GM18498 (cell line): ENCODE data around the gene PDE4A.
"Not testable (repeated sequence)": the region's sequence is repeated elsewhere in the genome, so short reads cannot be mapped to it uniquely, and the experiment has no call there.

Experiments used
- ATAC-seq: cut with Tn5 transposase; IDR thresholded peaks from one replicate; pipeline ENCODE4 v1.9.1; 2021; ENCODE audit warnings: mild to moderate bottlenecking, moderate library complexity; ENCODE audit not compliant: unreplicated experiment

The PDE4A gene

DNA sequence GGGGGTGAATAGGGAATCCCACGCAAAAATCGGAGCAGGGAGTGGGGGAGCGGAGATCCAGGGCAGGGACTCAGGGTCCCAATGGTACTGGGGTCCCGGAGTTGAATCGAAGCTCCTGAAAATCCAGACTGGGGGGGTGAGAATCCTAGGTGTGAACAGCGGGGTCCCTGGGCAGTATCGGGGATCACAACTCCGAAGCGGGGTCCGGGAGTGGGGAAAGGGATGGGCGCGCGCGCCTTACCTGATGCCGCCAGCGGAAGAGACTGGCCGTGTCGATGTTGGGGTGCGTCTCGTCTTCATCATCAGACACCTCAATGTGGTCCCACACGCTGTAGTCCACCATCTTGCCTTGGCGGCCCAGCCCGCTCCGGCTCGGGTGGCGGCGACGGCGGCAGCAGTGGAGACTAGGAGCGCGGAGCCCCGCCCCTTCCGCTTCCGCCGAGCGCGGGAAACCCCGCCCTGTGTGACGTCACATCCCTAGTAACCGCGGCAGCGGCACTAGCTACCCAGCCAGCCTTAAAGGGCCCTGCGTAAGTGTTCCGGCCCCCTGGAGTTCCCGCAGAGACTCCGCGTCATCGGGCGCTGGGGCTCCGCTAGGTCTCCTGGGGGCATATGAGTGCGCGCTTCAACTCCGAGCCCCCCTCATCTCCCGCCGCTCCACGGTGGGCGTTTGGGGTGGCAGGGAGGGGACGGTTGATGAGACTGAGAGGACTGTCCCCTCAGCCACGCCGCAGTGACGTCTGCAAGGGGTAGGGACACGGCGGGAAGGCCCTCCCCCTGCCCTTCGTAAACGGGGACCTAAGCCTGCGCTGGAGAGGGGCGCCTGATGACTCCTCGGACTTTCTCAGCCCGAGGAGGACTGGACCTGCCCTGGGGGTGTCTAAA, 17.0 kb upstream of the PDE4A start, which contains the start of gene CDC37:
CDC37 (minus strand) TSS at position 406 of the 885 bp plus-strand sequence; CDS start at position 343, 63 bp downstream.
- ATAC-seq: peak; percentile 81

DNA sequence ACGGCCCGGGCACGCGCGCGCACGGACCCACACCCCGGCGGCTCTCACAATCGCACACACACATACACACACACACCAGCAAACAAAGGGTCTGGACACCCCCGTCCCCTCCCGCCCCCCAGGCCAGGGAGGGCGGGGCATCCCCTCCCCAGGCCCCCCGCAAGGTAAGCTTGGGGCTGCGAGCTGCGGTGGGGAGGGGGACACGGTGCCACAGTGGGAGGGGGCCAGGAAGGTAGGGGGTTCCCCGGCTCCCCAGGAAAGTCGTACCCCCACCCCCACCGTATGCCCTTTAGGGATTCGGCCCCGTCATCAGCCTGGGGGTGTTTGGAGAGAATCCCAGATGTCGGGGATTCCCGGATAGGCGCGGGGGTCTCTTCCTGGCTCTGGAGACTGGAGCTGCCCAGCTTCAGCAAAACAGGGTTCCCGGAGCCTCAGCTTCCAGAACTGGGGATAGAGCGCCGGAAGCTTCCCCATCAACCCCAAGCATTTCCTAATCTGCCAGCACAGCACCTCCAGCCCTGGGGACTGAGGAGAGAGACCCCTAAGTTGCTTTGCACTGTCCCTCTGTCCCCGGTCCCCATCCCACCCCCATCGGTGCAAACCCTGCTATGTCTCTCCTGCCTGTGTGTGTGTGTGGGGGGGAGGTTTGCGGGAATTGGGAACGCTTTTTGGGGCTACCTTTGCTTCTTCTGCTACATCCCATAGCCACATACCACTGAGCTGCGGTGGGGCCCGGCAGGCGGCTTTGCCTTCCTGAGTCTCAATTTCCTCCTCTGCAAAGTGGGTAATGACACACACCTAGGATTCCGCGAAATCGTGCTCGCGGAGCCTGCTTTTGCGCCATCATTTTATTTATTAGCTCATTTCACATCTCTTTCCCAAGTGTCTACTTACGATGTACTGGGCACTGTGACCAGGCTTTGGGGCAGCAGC, 15.2 kb upstream of the PDE4A start:
- no peak for ATAC-seq

DNA sequence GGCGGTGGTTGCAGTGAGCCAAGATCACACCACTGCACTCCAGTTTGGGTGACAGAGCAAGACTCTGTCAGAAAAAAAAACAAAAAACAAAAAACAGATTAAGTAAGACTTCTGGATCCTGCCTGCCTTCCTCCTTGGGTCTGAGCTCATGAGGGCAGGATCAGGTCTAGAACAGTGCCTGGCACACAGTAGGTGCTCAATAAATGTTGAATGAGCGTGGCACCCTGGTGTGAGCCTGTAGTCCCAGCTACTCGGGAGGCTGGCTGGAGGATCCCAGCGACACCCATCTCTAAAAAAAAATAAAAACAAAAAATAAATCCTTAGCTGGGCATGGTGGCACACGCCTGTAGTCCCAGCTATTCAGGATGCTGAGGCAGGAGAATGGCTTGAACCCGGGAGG, 14.1 kb upstream of the PDE4A start:
- ATAC-seq: no peak

DNA sequence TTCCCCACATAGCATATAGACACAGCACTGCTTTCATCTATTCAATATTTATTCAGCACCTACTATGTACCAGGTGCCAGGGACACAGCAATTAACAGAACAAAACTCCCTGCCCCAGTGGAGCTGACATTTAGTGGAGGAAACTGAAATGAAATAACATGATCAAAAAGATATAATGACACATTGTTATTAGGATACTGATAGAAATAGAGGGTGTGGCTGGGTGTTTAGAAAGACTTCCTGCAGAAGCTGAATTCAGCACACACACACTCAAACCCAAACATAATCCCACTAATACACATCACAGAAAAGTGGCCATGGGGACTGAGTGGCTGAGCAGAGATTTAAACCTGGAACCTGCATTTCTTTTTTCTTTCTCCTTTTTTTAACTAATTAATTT, 13.2 kb upstream of the PDE4A start:
- no peak for ATAC-seq

DNA sequence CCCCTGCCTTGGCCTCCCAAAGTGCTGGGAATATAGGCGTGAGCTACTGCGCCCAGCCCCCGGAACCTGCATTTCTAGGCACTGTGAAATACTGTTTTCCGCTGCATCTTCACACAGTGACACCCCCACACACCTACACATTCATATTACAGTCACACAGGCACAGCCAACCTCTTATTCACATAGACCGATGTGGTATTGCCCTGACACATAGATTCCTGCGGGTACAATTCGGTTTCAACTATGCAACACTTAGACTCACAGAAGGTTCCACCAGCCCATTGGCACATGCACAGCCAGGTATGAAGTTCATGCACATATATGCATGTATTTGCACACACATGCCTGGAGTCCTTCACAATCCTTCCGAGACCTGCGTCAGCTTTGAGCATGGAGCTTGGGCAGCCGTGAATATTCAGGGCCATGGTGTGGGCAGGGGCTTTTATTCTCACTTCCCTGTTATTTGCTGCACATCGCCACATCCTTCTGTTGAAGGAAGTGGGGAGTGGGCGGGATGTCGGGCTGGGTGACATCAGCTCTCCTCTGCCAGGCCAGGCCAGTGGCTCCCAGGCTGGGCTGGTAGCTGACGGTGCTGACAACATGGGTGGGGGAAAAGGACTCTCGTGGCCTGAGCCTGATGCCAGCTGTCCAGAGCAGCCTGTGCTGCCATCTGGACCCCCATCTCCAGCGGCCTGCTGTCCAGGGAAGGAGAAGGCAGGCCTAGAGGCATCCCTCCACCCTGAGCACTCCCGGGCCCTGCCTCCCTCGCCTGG, 11.6 kb upstream of the PDE4A start:
- ATAC-seq: no peak

DNA sequence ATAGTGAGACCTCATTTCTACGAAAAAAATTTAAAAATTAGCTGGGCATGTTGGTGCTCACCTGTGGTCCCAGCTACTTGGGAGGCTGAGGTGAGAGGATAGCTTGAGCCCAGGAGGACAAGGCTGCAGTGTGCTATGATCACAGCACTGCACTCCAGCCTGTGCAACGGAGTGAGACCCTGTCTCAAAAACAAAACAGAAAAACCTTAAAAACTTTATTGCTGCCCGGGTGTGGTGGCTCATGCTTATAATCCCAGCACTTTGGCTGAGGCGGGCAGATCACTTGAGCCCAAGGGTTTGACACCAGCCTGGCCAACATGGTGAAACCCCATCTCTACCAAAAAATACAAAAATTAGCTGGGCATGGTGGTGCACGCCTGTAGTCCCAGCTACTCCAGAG, 9.1 kb upstream of the PDE4A start:
- ATAC-seq: not testable (repeated sequence)

DNA sequence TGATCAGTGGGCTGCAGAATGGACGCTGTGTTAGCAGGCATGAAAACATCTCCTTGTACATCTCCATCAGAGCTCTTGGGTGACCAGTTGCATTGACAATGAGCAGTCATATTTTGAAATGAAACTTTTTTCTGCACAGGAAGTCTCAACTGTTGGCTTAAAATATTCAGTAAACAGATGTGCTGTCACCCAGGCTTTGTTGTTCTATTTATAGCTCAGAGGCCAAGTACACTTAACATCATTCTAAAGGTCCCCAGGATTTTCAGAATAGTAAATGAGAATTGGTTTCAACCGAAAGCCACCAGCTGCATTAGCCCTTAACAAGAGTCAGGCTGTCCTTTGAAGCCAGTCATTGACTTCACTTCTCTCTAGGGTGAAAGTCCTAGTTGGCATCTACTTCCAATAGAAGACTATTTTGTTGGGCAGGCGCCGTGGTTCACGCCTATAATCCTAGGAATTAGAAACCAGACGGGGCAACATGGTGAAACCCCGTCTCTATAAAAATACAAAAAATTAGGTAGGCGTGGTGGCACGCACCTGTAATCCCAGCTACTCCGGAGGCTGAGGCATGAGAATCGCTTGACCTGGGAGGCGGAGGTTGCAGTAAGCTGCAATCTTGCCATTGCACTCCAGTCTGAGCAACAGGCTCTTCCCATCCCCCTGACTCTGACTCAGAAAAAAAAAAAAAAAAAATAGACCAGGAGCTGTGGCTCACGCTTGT, 7.9 kb upstream of the PDE4A start:
- peak; percentile 55 for ATAC-seq

DNA sequence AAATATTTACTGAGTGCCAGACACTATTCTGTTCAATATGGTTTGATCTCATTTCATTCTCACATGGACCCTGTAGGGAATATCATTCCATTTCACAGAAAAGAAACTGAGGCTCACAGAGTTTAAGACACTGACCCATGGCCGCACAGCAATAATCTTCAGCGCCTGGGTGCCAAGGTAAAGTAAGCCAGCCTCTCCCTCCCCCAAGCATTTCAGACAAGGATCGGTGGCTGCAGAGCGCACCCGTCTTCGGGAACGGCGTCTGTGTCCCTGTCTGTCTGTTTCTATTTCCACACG, 4.3 kb upstream of the PDE4A start:
- no peak for ATAC-seq

DNA sequence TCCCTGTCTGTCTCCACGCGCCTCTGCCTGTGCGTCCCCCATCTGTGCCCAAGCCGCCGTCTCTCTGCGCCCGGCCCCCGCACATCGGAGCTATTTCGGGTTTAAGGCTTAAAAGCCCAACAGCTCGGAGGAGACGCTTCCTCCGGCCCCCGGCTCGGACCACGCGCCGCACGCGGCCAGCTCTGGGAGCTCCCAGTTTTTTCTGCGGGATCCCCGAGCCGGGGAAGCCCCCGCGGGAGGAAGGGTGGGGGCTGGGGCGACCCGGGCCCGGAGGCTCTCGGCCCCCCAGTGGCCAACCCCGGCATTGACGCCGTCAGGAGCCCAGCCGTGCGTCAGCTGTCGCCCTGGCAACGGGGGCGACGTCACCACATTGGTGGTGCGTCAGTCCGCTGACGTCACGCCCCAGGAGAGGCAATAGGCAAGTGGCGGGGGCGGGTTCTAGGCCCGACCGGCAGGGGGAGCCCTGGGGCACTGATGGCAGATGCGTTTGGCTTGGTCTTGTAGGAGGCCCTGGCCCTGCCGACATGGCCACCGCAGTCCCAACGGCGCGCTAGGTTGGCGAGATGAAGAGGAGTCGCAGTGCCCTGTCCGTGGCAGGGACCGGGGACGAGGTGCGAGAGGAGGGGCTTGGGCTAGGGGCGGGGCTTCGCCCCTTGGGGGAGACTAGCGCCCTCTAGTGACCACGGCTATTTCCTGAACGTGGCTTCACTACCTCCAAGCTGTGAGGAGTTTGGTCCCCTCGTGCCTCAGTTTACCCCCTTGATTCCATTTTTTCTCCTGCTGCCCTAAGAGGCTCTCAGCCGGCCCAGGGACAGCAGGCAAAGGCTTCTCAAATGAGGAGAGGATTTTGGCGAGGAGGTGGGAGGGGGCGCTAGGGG, 3.7 kb upstream of the PDE4A start:
- peak; percentile 60 for ATAC-seq

DNA sequence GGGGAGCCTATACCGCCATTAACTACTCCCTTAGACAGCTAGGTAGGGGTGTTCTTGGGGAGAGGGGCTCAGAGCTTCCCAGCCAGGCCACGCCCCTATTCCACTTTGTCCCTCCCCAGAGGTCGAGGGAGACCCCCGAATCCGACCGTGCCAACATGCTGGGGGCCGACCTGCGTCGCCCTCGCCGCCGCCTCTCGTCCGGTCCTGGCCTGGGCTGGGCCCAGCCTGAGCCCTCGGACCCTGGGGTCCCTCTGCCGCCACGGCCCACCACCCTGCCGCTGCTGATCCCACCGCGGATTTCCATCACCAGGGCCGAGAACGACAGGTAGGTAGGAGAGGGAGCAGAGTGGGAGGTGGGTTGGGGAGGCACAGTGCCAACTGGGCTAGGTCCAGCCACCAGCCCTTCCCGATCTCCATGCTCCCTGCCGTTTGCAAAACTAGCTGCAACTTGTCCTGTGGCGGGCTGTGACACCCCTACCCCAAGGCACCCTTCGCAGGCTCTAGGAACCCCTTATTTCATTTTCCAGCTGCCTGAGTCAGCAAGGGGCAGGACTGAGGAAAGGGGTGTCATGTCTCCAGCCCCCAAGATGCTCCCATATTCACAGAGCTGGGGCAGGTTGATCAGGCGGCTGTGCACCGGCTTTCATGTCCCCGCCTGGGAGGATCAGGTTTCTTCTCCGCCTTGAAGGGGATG, 2.6 kb upstream of the PDE4A start:
- no peak for ATAC-seq

DNA sequence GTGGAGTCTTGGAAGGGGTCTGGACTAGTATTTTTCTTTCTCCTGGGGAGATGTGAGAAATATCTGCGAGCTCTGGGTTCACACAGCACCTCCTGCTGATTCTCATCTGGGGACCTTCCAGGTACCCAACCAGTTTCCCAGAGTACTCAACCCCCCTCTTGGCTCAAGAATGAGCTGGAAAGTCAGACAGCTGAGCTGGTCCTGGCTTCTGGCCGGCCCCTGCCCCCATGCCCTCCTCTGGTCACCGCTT, 2.2 kb upstream of the PDE4A start:
- no peak for ATAC-seq

DNA sequence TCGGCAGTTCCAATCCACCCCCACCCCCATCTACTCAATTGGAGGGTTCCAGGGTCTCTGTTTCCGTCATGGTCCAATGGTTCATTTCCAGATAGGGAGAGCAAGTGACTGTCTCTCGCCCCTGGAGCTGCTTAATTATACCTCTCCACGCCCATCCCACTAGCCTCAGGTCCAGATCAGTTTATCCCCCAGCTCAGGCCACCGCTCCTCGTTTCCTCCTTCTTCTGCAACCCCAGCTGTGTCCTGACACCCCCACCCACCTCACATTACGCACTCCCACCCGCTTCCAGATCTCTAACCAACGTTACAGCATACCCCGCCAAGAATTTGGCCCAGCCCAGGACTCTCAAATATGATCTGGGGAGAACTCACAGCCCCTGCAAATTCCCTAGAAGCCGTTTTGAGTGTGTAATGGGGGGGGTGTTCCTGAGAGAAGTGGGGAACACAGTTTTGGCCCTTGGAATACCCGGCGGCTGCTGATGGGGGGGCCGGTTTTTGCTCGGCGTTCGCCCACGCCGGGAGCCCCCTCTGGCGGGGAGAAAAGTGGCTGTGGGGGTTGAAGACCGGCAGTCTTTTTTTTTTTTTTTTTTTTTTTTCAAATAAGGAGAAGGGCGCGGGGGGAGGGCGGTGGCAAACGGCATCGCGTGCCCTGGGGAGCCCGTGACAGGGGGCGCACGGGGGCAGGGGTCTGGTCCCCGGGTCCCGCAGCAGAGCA, 1.7 kb upstream of the PDE4A start:
- no peak for ATAC-seq

DNA sequence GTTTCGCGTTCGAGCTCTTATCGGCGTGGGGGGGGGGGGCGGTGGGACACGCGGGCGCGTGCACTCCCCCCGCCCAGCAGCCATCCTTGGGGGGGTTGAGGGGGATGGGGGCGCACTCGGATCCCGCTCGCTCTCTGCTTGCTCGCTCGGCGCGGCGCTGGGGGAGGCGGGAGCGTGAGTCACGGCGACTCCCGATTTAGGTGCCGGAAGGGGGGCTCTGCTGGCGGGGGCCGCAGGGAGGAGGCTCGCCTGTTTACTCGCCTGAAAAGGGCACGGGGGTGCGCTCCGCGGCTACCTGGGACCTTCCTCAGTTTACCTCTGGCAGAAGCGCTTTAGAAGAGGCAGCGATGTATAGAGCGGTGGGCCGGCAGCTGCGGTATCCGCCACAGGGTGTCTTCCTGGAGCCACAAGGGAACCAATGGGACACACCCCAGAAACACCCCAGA, 1.1 kb upstream of the PDE4A start:
- ATAC-seq: no peak

DNA sequence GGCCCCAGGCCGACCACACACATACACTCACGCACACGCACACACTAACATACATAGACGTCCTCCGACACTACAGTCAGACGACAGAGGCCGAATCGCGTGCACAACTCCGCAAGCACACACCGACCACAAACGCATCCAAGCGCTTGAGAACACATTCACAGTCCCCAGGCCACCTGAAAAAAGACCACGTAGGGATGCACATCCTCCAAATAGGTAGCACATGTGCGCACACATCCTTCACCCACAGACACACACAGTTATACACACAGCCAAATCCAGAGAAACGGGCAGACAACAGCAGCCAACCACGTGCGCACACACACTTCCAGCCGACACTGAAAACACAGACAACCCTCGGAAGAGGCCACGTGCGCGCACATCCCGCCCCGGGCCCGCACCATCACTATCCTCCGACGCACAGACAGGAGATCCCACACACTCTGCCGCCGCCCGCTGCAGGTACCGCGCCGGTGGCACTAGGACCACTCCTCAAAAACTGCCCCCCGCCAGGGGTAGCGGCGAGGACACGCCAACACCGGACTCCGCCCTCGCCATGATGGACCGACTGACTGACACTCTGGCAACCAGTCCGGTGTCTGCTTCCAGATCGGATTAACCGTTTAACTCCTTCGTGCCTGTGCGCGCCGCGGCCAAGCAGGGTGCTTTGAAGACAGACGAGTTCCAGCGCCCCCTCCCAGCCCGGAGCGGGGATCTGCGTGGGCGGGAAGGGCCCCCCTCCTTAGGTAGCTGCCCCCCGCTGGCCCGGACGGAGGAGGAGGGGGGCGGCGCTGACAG, 493 bp upstream of the PDE4A start:
- no peak for ATAC-seq

DNA sequence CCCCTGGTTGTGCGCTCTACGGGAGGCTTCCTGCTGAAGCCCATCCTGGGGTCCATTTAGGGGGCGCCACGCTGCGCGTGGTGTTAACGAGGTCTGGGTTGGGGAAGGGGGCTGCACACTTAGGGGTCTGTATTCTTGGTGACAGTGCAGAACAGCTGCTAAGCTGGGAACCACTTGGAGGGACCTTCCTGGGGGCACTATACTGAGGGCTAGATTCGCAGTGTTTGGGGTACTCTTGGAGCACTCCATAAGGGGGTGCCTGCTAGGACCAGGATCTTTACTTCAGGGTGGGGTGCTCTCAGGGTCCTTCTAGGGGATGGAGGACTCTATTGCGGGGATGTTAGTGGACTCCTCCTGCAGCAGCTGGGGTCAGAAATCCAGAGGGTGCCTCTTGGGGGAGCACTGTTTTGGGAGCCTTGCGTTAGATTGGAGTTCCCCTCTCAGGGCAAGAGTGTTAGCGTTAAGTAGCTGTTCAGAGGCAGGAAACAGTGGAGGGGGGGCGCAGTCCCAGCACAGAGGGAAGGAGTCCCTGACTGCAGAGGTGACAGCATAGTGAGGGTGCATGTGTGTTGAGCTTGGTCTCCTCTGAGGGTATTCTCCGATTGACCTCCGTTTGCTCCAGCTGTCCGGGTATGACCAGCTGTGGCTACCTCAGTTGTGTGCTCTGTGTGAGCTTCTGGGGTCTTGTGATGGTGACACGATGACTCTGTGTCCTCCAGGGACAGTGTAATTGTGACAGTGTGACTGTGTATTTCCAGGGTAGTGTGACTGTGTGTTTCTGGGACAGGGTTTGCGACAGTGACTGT, 1.1 kb downstream of the PDE4A start:
- no peak for ATAC-seq

DNA sequence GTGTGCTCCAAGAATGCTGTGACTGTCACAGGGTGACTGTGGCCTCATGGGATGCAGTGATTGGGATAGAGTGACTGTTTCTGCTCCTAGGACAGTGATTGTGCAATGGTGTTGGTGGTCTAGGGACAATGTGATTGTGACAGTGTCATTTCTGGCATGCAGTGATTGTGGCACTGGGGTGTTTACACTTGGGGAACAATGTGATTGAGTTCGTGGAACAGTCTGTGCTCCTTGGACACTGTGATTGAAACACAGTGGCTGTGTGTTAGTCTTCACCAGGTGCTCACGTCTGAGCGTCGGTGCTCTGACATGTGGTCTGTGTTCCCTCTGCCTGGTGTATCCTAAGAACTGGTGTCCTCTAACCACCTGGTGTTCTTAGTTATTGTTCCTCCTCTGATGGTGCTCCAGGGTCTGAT, 1.7 kb downstream of the PDE4A start:
- ATAC-seq: no peak

DNA sequence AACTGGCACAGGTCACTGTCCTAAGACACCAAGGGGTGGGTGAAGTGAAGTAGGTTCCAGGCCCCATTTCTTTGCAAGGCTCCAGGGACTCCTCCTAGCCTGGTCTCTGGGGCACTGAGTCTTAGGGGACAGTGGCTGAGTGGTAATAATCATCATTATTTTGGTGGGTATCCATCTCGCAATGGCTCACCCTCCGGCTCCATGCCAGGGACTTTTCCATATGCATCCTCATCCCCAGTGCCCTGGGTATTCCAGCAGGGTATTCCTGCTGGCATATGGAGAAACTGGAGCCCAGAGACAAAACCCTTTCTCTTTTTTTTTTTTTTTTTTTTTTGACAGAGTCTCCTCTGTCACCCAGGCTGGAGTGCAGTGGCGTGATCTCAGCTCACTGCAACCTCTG, 2.5 kb downstream of the PDE4A start:
- no peak for ATAC-seq
